Heart left ventricle (tissue), 13 donors: ENCODE measurements around the gene CD151.

Source experiments
- CTCF ChIP-seq, 12 donors: fragments of 200-600 bp; sonication (generic) in 4 of 12; IDR thresholded peaks; one replicate each; pipeline versions ENCODE4 v1.5.0 to v1.8.0; 2018 to 2022; ENCODE audit warnings: antibody characterized with exemption in 12 of 12, mild to moderate bottlenecking in 5 of 12
- POLR2A ChIP-seq, 2 donors: fragments of 450-650 bp; IDR thresholded peaks; one replicate each; pipeline ENCODE4 v1.6.1; 2017; ENCODE audit warnings: antibody characterized with exemption in 2 of 2, mild to moderate bottlenecking in 2 of 2, moderate library complexity in 2 of 2
- donor health status: ischemic (EF 13 %, LVEDD 7.1; RV severe dilation, severe dysfunction).
- donor health status: DM: no; HTN: yes; CAD: no.
- donor health status: DM: no; HTN: no; CAD: no.
- donor health status: ischemic (EF 25% LVEDD 6.9; RV normal size, moderate dysfunction).
- donor health status: ischemic (EF 25% LVEDD 5.7; RV mildly dilated, moderate dysfunction).
- donor health status: ischemic (EF 35%, LVEDD 5.7; RV mildly dilated, moderate dysfunction).
- donor health status: nonischemic (EF 11% LVEDD 7.7; RV severe dilation, severe dysfunction).
- donor health status: DM: yes; HTN: yes; CAD: no.
- donor health status: PGD.
- donor health status: ischemic (EF 29% LVEDD 5.4; RV normal size, mild dysfunction).
- donor health status: nonischemic (EF 23%, LVEDD 6.1; RV moderate dilation, normal function).

DNA sequence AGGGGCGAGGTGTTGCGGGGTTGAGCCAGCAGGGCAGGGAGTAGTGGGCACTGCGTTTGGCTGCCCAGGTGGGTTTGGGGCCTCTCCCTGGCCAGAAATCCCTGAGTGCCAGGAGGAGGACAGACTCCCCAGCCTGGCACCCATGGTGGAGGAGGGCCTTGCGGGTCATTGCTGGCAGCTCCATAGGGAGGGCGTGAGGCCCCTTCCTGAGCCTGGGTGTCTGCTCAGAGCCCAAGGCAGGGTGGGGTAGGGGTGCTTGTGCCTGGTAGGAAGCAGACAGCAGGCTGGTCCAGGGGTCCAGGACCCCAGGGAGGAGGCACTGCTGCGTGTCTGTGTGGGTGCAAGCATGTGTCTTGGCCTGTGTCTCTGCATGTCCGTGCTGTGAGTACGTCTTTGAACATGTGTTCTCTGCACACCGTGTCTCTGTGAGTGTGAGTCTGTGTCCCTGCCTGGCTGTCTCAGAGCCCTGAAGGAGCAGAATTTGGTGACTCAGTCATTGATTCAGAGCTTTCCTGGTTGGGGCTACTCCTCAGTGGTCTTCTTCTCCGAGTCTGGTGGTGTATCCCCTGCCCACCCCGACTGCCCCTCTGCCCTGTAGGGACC is 13.8 kb downstream of the CD151 start:
- no peak for TF ChIP-seq CTCF (IDR thresholded peaks at IDR 0.05)
- no peak for TF ChIP-seq POLR2A (IDR thresholded peaks at IDR 0.05)
